CD4-positive, alpha-beta T cell treated with Interleukin-10 for 1 hour (primary cell): ENCODE measurements around the gene MEGF8.

Source experiments
- DNase-seq: peaks from one replicate; pipeline ENCODE4 v3.0.0-alpha.2; 2020

The MEGF8 gene

DNA sequence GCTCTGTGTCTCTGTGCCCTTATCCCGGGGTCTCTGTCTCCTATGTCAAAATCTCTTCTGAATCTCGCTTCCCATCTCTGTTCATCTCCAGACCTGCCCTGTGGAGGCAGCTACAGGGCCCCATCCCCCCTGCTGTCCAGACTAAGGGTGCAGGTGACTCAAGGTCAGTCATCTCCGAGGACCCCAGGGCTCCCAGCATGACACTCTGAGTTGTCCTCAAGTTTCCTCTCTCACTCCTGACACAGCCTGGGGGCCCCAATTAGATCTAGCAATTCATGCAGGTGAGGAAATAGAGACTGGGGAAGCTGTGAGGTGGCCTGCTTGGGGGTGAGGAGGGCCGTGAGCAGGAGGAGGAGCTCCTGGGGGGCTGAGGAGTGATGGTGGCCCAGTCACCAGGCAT is 66.7 kb downstream of the MEGF8 start:
- no peak for DNase-seq

DNA sequence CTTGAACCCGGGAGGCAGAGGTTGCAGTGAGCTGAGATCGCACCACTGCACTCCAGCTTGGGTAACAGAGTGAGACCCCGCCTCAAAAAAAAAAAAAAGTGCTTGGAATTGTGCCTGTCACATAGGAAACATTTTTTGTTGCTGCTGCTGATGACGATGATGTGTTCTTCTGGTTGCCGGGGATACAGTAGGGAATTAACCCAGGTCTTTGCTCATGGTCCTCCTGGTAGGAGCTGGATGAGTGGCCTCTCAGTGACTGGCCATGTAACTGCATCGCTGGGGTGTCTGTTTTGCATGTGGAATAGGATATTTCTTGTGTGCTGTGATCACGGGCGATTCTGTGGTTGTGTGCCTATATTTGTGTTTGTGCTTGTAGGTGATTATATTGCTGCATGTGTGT is 69.3 kb downstream of the MEGF8 start:
- no peak for DNase-seq

DNA sequence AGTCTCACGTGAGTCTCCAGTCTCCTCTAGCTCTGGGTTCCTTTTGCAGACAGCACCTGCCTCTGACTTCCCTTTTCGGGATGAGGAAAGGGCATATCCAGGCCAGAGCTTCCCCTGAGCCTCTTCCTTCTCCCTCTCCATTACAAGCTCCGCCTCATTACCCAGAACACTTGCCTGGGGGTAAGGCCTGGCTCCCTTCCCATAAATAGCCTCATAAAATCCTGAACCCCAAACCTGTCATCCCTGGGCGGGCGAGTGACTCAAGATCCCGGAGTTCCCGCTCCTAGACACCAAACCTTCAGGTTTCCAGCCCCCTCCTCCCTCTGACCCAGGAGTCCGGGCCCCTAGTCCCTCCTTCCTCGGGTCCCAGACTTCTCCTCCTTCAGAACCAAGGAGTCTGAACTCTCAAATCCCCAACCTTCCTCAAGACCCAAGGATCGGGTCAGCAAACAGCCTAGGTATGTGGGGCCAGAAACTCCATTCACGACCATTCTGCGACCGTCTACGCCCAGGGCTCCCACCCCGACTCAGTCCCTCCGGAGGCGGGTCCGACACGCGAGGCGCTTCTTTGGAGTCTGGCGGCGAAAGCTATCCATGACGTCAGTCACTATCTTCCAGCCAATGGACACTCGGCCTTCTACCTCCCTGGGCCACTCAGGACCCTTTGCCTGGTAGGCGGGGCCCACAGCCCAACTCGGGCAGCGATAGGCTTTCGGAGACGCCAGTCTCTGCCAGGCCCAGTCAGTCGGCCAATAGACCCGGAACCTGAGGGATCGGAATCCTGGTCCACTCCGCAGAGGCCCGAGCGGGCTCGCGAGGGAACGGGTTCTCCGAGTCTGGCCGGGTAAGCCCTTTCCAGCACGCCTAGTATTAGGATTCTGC is 71.2 kb downstream of the MEGF8 start:
- peak; percentile 97 for DNase-seq

DNA sequence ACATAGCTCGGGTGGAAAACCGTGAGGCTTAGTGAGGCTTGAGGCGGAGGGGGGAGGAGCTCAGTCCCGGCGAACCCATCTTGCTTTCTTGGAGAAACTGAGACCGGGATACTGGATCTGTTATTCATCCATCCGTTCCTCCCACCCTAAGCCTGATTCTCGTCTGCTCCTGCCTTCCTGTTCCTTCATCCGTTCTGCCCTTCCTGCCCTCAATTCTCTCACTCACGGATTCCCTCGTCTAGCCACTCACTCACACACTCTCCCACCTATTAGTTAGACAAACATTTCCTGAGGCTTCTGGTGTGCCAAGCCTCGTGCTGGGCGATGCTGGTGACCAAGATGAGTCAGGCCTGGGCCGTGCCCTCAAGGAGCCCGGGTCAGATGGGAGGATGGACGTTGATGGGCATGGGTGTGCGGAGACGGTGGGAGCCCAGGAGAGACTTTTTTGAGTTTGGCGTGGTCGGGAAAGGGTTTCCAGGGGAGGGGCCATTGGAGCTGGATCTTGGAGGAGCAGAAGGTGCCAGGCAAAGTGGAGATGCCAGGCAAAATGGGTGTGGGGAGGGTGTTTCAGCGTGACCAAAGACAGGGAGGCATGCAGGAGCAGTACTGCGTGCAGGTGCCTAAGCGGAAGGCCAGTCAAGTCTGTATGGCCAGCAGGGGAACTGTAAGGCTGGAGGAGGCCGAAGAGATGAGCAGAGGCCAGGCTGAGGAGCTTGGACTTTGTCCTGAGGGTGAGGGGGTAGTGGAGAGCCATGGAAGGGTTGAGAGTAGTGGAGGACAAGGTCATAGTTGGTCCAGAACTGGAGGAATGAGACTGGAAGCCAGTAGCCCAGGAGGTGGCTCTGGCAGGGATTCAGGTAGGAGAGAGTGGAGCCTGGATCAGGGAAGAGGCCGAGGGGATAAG is 72.1 kb downstream of the MEGF8 start:
- DNase-seq: no peak

DNA sequence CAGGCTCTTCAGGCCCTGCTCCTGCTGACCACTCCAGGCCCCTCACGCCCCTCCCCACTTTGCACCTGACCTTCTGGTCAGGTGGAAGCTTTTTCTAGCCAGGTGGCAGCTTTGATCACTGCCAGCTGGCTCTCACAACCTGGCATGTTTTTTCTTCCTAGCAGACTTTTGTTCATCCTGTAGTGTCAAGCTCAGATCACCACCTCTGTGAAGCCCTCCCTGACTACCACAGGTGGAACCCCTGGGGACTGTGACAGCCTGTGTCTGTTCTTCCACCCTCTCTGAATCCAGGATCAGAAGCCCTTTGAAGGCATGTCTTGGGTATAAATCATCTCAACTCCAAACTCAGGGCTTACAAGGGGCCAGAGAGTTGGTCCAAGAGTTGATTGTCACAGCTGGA is 75.0 kb downstream of the MEGF8 start:
- DNase-seq: no peak

DNA sequence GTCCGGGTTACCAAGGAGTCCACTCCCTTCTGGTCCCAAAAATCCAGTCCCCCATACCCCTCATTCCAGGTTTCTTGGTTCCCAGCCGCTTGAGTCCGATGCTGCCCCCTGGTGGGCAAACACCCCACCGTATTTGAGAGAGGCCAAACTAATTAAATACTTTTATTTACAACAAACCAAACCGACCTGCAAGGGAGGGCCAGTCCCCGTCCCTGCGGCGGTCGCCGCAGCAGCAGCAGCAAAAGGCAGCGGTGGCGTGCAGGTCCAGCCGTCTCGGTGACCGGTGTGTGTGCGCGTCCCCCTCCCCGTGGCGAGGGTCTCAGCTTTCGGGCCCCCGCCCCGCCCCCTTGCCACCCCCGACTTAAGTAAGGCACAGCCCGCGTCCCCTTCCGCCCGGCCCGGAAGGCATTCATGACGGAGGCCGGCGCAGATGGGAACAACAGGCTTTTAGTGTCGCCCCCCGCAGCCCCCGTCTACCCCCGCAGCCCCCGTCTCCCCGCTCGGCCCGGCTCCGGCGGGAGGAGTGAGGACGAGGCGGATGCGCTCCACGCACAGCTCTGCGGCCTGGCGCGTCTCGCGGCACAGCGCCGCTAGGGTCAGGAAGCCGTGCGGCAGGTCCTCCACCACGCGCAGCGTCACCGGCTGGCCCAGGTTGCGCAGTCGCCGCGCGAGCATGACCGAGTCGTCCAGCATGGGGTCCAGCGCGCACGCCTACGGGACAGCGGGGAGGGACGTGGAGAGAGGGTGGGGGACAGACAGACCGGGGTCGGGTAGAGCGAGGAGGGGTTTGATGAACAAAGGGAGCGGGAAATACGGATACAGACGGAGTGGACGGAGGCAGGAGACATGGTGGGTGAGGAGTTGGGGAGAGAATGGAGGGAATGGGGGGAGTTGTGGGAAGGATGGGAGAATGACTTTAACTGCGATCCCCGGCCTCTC is 76.2 kb downstream of the MEGF8 start:
- peak; percentile 76 for DNase-seq

DNA sequence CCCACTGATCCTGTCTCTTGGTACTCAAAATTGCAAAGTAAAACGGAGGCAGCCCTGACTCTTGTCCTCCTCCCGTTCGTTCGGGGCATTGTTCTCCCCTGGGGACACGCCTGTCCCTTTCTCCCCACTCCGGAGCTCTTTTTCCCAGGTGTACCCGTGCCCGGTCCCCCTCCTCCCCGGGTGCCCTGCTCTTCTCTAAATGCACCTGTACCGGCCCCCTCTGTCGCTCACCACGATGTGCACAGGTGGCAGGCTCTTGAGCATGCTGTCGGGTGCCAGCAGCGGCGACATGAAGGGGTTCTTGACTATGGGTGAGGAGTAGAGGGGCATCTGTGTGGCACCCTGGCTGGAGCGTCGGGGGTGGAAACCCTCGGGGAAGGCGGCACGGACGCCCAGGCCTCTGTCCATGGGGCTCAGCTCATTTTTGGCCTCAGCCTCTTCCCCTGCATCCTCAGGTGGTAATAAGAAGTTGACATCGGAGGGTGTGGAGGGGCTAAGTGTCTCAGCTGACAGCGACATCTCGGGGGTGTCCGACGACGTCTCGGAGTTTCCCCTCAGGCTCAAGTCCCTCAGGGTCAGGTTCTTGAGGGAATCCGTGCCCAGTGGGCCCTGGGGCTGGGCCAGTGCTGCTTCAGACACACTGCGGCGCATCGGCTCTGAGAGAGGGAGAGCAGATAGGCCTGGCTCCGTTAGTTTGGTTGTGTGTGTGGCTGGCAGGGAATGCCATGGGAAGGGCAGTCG is 77.1 kb downstream of the MEGF8 start:
- no peak for DNase-seq

DNA sequence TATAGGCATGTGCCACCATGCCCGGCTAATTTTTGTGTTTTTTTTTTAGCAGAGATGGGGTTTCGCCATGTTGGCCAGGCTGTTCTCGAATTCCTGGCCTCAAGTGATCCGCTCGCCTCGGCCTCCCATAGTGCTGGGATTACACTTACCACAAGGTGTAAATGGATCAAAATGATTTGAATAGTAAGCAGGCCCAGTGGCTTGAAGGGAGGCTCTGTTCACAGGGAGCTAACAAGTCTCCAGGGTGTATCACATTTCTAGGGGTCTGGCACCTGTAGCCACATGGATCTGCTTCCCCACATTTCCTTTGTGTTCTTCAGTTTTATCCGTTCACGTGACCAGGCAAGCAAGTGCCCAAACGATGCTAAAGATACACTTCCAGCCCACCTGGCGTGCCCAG is 78.2 kb downstream of the MEGF8 start:
- no peak for DNase-seq

DNA sequence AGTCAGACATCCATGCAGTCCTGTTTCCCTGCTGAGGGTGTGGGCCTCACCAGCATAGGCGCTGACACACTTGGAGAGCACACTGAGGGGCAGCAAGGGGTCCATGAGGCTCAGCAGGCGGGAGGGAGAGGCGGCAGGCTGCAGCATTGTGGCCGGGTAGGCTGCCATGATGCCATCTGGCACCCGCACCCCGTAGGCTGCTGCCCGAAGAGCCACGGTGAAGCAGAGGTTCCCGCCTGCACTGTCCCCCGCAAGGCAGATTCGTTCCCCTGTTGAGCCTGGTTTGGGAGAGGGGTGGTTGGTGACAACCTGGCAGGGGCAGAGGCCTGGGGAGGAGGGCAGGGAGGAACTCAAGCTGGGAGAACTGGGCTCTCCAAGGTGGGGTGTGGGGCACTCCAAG is 80.7 kb downstream of the MEGF8 start:
- no peak for DNase-seq

DNA sequence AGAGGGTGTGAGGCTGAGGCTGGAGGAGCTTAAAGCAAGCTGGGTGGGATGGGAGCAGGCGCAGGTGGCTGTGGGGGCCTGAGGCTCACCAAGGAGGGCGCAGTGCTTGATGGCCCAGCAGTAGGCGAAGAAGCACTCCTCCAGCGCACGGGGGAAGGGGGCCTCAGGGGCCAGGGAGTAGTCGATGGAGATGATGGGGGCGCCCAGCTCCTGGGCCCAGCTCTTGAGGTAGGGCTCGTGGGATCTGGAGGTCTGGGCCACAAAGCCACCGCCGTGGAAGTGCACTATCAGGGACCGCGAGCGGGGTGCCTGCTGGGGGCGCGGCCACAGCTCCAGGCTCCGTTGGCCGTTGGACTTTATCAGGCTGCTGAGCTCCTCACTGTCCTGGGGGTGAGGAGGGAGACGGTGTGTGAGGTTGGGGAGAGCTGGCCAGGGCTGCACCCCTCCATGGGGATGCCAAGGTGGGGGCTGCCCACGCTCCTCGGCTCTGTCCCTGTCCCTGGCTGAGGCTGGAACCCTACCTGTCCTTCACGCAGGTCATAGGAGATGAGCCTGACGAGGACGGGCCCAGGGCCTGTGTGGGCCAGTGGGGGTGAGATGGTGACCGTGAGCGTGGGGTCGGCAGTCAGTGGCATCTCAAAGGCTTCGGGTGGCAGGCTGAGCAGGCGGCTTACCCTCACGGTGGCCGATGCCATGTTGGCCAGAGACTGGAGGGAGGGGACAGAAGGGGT is 81.8 kb downstream of the MEGF8 start:
- no peak for DNase-seq

DNA sequence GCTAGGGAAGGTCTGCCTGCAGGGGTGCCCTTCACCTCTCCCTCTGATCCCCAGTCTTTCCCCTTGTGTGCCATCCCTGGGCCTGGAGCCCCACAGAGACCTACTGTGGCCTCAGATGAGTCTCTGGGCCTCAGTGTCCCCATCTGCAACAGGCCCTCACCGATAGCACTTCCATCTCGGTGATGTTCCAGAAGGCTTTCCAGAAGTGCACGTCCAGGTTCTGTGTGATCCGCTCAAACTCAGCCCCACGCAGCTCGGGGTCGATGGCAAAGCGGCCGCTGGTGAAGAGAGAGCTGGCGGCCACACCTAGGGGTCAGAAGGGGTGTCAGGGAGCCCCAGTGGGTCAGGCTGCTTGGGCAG is 82.4 kb downstream of the MEGF8 start:
- no peak for DNase-seq

DNA sequence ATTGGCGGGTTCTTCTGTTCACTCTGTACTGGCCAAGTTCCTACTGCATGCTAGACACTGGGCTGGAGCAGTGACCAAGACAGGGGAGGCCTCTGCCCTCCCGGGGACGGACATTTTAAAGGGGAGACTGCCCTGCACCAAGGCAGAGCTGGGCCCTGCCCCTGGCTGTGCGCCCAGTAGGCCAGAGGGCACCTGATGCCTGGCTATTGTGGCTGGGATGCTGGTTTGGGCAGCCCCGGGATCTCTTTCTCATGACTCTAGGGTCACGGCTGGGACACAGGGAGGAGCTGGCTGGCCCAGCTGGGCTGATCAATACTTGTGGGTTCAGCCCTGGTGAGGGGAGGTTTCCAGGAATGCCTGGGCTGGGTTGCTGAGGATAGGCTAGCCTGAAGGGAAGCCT is 84.0 kb downstream of the MEGF8 start:
- DNase-seq: no peak

DNA sequence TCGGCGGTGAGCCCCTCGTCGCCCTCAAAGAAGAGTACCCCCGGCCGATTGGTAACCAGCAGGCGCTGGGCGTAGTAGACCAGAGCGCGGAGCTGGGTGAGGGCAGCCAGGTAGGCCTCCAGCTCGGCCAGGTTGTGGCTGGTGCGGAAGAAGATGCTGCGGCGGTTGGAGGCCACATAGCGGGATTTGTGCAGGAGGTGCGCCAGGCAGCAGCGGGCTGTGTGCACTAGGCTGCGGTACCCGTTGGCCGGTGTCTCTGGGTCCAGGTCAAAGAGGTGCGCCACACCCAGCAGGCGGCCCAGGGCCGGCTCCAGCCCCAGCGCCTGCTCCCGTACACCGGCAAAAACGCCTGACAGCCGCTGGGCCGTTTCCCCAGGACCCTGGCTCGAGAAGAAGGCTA is 84.9 kb downstream of the MEGF8 start:
- no peak for DNase-seq

DNA sequence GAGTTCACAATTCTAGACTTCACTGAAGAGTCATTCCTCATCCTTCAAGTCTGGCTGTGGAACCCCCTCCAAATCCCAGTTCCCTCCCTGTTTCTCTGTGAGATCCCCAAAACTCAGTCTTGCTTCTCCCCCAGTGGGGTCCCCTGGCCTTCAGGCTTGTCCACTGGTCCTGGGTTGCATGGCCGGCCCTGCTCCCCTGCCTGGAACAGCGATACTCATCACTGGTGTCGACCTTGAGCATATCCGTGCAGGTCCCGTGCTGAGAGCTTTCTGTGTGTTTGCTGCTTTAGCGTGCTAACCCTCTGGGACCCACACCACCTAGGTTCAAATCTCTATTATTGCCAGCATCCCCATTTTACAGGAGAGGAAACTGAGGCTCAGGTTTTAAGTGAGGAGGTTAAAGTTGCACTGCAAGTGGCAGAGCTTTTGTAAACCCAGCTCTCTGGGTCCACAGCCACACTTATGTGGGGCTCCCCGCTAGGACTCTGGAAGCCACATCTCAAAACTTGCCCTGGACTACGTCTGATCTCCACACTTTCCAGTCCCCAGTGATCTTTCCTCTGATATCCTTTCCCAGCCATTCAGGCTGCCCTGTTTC is 86.2 kb downstream of the MEGF8 start:
- no peak for DNase-seq

DNA sequence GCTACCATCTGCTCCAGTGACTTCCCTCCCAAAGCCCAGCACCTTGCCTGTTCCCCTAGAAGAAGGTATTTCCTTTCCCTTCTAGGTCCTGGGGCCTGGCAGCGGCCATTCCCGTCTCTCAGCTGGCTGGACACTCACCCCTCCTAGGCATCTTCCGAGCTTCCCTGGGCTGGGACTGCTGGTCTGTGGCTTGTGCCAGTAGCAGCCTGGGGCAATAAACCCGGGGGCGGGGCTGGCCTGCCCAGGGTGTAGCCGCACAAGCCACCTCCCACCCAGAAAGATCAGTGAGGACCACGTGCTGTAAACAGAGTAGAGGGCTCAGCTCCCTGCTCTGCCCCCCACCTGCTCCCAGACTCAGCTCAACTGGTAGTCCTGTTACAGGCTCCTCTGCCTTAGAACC is 86.8 kb downstream of the MEGF8 start:
- DNase-seq: no peak

DNA sequence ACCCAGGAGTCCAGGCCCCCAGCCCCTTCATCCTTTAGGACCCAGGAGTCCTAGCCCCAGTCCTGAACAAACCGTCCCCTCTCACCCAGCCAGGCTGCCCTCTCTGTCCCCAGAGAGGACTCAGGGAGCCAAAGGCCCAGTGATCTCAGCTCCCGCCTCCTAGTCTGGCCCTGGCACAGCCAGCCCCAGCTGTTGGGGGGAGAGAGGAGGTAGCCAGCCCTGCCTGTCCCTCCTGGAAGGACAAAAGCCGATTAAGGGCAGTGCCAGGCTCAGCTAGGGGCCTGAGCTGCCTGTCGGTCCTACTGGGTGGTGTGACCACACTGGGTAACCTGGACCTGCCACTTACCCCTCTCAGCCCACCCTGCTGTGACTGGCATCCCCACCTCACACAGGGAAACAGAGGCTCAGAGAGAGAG is 87.2 kb downstream of the MEGF8 start:
- no peak for DNase-seq

DNA sequence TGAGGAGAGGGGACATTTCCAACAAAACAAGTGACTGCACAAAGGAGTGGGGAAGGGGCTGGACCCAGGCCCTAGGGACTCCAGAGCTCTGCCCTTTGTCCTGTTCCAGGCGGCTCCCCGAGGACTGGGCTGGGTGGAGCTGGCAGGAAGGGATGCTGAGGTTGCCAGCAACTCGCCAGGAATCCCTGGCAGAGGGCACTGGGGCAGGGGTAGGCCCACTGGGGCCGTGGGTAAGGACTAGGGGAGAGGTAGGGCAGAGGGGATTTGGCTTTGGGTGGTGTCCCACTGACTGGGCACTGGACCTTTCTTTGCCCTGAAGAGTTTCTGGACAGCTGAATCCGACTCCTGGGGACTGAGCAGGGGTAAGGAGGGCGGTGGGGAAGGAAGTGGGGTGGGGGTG is 93.9 kb downstream of the MEGF8 start:
- DNase-seq: no peak

DNA sequence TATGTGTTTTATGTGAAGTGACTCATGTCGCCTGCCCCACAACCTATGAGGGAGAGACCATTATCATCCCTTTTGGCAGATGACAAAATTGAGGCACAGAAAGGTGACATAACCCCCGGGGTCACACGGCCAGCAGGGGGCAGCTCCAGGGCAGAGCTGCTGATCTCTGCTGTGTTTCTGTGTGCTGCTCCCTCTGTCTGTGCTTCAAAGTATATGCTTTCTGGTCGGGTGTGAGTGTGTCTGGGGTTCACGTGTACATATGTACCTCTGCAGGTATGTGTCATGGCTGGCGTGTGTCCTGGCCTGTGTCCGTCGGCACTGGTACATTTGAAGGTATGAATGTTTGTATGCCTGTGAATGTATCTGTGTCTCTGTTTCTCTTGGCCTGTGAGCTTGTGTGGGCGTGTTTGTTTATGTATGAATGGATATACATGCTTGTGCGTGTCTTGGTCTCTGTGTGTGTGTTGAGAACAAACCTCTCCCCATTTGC is 94.7 kb downstream of the MEGF8 start:
- peak; percentile 84 for DNase-seq

DNA sequence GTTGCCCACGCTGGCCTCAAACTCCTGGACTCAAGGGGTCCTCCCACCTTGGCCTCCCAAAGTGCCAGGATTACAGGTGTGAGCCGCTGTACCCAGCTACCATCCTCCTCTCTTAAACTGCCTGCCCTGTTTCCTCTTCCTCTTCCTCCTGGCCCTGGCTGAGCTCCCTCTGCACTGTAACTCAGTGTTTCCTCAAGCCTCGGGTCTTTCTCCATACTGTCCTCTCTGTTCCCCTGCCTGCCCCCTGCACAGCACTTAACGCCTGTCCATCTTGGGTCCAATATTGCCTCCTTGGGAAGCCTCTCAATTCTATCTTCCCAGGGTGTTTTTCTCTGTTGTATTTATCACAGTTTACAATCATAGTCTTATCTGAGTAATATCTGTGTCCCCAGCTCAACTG is 95.7 kb downstream of the MEGF8 start:
- DNase-seq: no peak

DNA sequence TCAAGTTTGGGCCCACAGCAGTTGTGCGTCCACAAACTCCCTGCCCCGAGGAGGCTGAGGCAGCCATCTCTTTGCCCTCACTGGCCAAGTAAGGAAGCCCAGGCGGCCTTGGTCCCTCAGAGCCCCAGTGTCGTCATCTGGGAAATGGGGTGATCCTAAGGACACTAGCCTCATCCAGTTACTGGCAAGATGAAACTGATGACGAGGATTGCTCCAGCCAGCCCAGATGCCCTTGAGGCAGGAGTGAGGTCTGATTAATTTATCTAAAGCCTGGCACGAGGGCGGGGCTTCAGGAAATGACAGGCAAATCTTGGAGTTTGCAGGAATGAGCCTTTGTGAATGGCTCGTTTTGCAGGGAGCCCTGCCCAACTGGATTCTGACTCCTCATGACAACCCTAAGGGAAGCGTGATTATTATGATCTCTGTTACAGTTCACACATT is 96.2 kb downstream of the MEGF8 start:
- no peak for DNase-seq
